ENCODE results near the gene GARIN5B. TPM values are rescaled to one million over a fixed set of nuclear protein-coding genes. Genes with fewer than 3 reads are reported as not detected.

GARIN5B gene
- polyA plus RNA-seq, 1 donor from 2014 or later = not detected

DNA sequence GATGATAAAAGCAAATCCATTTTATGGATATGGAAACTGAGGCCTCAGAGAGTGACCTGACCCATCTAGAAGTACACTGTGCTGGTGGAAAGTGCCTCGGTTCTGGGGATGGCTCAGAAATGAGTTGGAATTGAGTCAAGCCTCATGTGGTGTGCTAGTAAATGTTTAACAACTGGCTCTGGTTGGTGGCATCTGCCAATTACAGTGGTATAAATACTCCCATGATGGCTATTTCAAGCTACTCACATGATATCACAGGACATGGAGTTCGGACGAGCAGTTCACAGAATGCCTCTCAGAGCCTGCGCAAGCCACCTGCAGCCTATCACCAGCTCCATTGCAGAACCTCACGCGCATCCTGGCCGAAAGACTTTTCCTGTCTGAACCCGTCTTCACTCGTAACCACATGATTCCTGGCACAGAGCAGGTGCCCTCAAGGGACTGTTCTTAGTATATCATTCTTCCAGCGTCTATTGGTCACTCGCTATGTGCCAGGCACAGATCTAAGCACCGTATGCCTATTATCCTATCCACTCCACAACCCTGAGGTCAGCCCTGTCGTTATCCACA is 47.0 kb downstream of the GARIN5B start:
- H3K4me1 Mint-ChIP-seq = no peaks in the 10 kb centered on the region
- no peak overlapping the region for H3K27ac Mint-ChIP-seq
- H3K9me3 Mint-ChIP-seq = no peaks in the 10 kb centered on the region
- peaks cover 1% of the 10 kb centered on the region for H3K27me3 Mint-ChIP-seq
- no peaks in the 10 kb centered on the region for H3K36me3 Mint-ChIP-seq
- H3K4me3 Mint-ChIP-seq = no peak overlapping the region

DNA sequence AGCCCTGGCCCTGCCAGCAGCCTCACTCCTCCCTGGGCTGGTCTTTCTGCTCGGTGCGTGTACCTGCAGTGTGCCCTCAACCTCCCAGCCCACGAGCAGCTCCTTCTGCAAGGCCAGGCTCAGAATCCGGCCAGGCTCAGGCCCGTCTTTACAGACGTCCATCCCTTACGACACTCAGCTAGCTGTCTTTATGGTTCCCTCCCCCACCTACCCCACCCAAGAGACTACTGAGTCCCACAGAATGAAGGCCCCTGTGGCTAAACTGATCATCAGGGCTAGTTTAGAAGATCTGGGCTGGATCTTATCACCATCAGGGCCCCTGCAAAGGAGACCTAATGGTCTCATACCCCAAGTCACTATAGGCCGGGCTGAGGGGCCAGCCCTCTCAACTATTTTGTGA is 48.7 kb downstream of the GARIN5B start:
- Mint-ChIP-seq H3K27ac (no peak overlapping the region), H3K4me3 (no peak overlapping the region), H3K36me3 (no peaks in the 10 kb centered on the region)

DNA sequence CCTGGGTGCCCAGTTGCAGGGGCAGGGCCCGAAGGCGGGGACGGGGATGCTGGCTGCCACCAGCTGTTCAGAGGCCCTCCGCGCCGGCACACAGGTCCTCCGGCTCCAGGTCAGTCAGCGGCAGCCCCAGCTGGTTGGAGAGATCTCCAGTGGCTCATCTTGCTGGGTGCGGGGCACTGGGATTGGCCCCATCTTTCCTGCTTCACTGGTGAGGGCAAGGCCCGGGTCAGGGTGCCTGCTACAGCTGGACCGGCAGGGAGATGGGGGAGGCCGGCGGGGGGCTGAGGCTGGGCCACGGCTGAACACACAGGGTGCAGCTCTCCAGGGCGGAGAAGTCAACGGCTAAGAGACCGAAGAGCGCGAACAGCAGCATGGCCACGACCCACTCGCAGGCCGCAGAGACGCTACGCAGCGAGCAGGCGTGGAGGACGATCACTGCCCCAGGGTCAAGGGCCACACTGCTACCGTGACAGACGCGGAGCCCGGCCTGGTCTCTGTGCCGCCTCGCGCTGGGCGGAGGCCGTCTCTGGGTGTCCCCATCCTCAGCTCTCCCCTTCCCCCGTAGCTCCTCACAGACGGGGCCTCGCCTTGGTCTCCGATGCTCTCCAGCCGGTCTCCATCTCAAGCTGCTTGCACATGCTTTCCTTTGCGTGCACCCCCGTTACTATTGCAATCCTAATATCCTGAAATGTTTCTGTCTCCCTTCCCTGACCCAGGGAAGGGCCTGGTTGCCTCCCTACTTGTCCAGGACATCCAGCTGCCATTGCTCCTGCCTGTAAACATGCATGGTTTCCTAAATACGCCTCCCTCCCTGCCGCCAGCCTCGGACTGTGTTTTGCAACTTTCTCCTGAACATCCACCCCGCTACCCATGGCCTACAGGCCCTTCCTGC is 50.2 kb downstream of the GARIN5B start:
- peaks cover 1% of the 10 kb centered on the region for H3K27me3 Mint-ChIP-seq
- H3K4me3 Mint-ChIP-seq = no peak overlapping the region

More for the DNA sequence above, 48.7 kb downstream of the GARIN5B start:
- Mint-ChIP-seq H3K4me1 (peaks cover 0 to 2% (median 0%) of the 10 kb centered on the region in 3 donors), H3K9me3 (no peaks in the 10 kb centered on the region), H3K27me3 (no peaks in the 10 kb centered on the region)

DNA sequence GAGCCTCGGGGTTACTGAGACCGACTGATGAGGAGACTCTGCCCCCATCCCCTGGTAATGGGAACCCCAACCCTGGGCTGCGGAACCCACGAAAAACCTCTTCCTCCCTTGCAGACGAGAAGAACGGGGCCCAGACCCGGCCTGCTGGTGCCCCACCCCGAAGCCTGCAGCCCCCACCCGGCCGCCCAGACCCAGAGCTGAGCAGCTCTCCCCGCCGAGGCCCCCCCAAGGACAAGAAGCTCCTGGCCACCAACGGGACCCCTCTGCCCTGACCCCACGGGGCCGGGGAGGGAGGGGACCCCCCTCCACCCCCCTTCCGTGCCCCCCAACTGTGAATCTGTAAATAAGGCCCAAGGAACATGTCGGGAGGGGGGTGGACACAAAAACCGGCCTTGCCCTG is 51.3 kb downstream of the GARIN5B start:
- H3K27me3 Mint-ChIP-seq = peaks cover 1% of the 10 kb centered on the region
- H3K9me3 Mint-ChIP-seq = no peaks in the 10 kb centered on the region
- H3K4me3 Mint-ChIP-seq = no peak overlapping the region
- H3K36me3 Mint-ChIP-seq = no peaks in the 10 kb centered on the region
- peaks cover 0 to 2% (median 0%) of the 10 kb centered on the region in 3 donors for H3K4me1 Mint-ChIP-seq
- H3K27ac Mint-ChIP-seq = no peak overlapping the region

More for the DNA sequence above, 50.2 kb downstream of the GARIN5B start:
- Mint-ChIP-seq H3K4me1 (peaks cover 0 to 2% (median 0%) of the 10 kb centered on the region in 3 donors), H3K9me3 (no peaks in the 10 kb centered on the region), H3K36me3 (no peaks in the 10 kb centered on the region), H3K27ac (peak overlapping the region in 1 of 3 donors; percentile 55)

DNA sequence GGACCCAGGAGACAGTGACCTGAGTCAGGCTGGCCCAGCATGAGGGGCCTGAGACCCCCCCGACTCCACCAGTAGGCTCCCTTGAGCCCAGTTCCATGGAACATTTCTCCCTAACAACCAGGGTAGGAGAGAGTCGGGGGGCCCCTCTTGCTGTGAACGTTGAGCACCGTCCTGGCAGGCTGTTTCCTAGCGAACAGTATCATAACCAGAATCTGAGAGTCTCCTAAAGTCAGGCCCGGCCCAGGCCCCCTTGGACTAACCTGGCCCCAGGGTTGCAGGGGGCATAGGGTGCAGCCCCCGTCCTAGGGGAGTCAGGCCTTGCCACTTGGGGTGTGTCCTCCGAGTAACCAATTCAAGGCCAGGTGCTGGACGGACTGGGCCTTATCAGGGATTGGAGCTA is 51.7 kb downstream of the GARIN5B start:
- H3K27ac Mint-ChIP-seq = no peak overlapping the region
- H3K9me3 Mint-ChIP-seq = no peaks in the 10 kb centered on the region
- H3K27me3 Mint-ChIP-seq = peaks cover 1% of the 10 kb centered on the region
- no peak overlapping the region for H3K4me3 Mint-ChIP-seq
- no peaks in the 10 kb centered on the region for H3K36me3 Mint-ChIP-seq
- H3K4me1 Mint-ChIP-seq = peaks cover 0 to 2% (median 0%) of the 10 kb centered on the region in 3 donors

DNA sequence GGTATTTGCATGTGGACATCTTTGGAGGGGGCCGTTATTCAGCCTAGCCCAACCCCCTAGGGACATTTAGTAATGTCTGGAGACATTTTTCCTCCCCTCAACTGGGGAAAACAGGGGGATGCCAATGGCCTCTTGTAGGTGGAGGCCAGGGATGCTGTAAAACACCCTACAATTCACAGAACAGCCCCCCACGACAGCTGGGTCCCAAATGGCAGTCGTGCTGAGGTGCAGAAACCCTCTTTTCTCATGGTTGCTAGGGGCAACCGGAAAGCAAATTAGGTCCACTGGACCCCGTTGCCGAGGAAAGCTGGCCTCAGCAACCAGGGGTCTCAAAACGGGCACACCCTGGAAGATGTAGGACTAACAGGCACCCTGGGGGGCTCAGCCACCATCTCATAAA is 52.6 kb downstream of the GARIN5B start:
- H3K27me3 Mint-ChIP-seq = peaks cover 1% of the 10 kb centered on the region
- peak overlapping the region in 1 of 3 donors; percentile 88 for H3K27ac Mint-ChIP-seq
- peaks cover 0 to 2% (median under 1%) of the 10 kb centered on the region in 3 donors for H3K4me1 Mint-ChIP-seq
- H3K36me3 Mint-ChIP-seq = no peaks in the 10 kb centered on the region
- H3K9me3 Mint-ChIP-seq = no peaks in the 10 kb centered on the region
- no peak overlapping the region for H3K4me3 Mint-ChIP-seq

DNA sequence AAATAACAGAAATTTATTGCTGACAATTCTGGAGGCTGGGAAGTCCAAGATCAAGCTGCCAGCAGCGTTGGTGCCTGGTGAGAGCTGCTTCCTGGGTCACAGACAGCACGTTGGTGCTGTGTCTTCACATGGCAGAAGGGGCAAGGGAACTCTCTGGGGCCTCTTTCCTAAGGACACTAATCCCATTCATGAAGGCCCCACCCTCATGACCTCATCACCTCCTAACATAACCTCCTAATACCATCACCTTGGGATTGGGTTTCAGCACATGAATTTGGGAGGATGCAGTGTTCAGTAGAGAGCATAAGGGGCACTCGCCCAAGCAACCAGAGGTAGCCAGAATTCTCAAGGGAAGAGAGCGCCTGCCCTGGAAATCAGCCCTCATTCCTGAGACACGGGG is 53.6 kb downstream of the GARIN5B start:
- no peak overlapping the region for H3K4me3 Mint-ChIP-seq
- H3K9me3 Mint-ChIP-seq = peaks cover 0 to 2% (median 0%) of the 10 kb centered on the region in 3 donors
- H3K27ac Mint-ChIP-seq = no peak overlapping the region
- peaks cover 2 to 4% (median 3%) of the 10 kb centered on the region in 3 donors for H3K4me1 Mint-ChIP-seq
- H3K27me3 Mint-ChIP-seq = peaks cover 1% of the 10 kb centered on the region
- no peaks in the 10 kb centered on the region for H3K36me3 Mint-ChIP-seq

DNA sequence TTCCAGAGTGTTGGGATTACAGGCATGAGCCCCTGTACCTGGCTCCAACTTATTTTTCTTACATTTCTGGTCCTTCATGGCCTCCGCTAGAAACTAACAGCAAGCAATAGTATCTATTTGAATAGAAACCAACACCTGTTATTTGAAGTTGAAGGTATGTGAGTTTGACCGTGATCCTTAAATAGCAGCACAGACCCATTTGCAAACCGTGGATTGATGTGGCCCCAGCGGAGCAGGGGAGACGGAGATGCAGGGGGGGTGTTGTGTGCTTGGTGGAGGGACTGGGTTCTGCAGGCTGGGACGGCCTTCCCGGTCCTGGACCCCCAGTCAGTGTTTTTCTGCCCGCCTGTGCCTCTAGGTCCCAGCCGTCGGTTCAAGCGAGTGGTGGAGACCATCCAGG is 54.8 kb downstream of the GARIN5B start:
- H3K4me3 Mint-ChIP-seq = no peak overlapping the region
- H3K9me3 Mint-ChIP-seq = peaks cover 0 to 2% (median 0%) of the 10 kb centered on the region in 3 donors
- H3K27ac Mint-ChIP-seq = no peak overlapping the region
- H3K36me3 Mint-ChIP-seq = no peaks in the 10 kb centered on the region
- H3K4me1 Mint-ChIP-seq = peaks cover 2 to 4% (median 3%) of the 10 kb centered on the region in 3 donors
- peaks cover 1% of the 10 kb centered on the region for H3K27me3 Mint-ChIP-seq

DNA sequence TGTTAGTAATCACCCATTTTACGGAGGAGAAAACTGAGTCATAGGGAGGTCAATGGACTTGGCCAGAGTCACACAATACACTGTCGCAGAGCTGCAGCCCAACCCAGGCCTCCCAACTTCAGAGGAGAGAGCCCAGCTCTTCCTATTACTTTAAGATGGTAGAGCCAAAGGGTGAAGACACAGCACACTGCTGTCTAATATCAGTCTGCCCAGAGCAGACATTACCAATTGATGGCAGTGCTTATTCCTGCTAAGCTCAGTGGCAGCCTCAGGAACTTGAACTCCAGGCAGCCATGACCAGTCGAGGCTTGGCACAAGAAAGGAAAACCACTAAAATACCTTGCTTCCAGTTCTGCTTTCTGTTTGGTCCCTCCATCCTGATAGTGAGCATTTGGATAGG is 56.3 kb downstream of the GARIN5B start:
- H3K27me3 Mint-ChIP-seq = peaks cover 2% of the 10 kb centered on the region
- peaks cover 6 to 8% (median 6%) of the 10 kb centered on the region in 3 donors for H3K4me1 Mint-ChIP-seq
- peak overlapping the region in 1 of 4 donors; percentile 34 for H3K4me3 Mint-ChIP-seq
- H3K36me3 Mint-ChIP-seq = no peaks in the 10 kb centered on the region
- H3K9me3 Mint-ChIP-seq = peaks cover 0 to 2% (median 0%) of the 10 kb centered on the region in 3 donors
- no peak overlapping the region for H3K27ac Mint-ChIP-seq

DNA sequence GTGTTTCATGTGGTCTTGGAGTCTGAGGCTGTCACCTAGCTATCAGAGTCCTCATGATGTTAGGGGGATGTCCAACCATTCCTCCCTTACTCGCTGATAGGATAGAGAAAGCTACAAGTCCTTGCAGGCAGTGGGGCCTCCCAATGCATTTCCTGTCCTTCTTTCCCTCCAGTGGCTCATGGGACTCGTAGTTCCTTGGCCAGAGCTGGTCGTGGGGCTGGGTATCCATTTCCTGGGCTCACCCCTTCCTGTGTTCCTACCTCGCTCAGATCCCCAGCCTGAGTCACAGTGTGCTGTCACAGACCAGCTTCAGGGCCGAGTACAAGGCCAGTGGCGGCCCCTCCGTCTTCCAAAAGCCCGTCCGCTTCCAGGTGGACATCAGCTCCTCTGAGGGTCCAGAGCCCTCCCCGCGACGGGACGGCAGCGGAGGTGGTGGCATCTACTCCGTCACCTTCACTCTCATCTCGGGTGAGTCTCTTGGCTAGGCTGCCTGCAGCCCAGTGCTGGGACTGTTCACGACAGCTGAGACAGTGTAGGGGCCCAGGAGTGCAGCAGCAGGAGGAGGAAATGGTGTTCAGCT is 57.0 kb downstream of the GARIN5B start:
- Mint-ChIP-seq H3K27me3 (peaks cover 3% of the 10 kb centered on the region), H3K27ac (peak overlapping the region in 2 of 3 donors; percentile 65 to 66), H3K4me1 (peaks cover 8% of the 10 kb centered on the region in 3 donors), H3K9me3 (peaks cover 0 to 2% (median 0%) of the 10 kb centered on the region in 3 donors), H3K4me3 (no peak overlapping the region), H3K36me3 (no peaks in the 10 kb centered on the region)

DNA sequence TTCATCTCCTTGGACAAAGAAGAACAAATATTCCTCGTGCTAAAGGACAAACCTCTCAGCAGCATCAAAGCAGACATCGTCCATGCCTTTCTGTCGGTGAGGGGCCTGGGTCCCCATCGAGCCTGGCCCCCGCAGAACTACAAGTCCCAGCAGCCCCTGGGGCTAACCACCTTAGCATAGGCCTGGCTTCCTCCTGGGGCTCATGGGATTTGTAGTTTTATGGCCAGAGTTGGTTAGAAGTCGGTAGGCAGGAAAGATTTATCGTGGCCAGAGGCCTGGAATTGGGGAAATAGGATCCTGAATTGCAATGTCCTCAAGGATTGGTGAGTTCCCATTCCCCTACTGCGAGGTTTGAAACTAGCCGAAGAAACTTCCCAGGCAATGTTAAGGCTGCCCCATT is 57.6 kb downstream of the GARIN5B start:
- peaks cover 0 to 2% (median 0%) of the 10 kb centered on the region in 3 donors for H3K9me3 Mint-ChIP-seq
- peaks cover 8% of the 10 kb centered on the region in 3 donors for H3K4me1 Mint-ChIP-seq
- H3K27ac Mint-ChIP-seq = peak overlapping the region in 2 of 3 donors; percentile 65 to 66
- peak overlapping the region in 3 of 4 donors; percentile 46 to 68 (median 55) for H3K4me3 Mint-ChIP-seq
- H3K36me3 Mint-ChIP-seq = no peaks in the 10 kb centered on the region
- H3K27me3 Mint-ChIP-seq = peaks cover 3% of the 10 kb centered on the region

DNA sequence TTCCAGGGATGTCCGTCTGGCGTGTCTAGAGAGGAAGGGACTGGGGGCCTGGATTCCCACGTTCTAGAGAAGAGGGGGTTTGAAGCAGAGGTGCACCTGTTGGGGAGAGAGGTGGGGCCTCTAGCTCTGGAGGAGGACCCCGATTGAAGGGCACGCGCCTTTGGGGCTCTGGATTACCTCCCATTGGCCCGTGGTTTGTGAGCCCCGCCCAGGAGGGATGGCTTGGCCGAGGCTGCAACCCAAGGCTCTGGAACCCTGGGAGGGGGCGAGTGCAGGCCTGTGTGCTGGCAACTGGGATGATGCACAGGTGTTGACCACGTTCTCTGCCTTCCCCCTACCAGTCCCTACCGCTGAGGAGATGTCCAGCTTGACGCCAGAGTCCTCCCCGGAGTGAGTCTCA is 58.1 kb downstream of the GARIN5B start:
- H3K36me3 Mint-ChIP-seq = no peaks in the 10 kb centered on the region
- H3K9me3 Mint-ChIP-seq = peaks cover 0 to 2% (median 0%) of the 10 kb centered on the region in 3 donors
- peak overlapping the region in 1 of 4 donors; percentile 46 for H3K4me3 Mint-ChIP-seq
- H3K27me3 Mint-ChIP-seq = peaks cover 3% of the 10 kb centered on the region
- H3K4me1 Mint-ChIP-seq = peaks cover 7 to 8% (median 8%) of the 10 kb centered on the region in 3 donors
- H3K27ac Mint-ChIP-seq = peak overlapping the region in 1 of 3 donors; percentile 66

Data from IgD-negative memory B cell (primary cell).